Measurements from ENCODE around the gene PER2.

PER2 gene

GRCh38 chr2:238225911-238226697 is 62.3 kb downstream of the PER2 start:
- DNase-seq, result no peak

- no peak for DNase-seq
Observed at GRCh38 chr2:238225121-238225520, 63.3 kb downstream of the PER2 start.

DNA sequence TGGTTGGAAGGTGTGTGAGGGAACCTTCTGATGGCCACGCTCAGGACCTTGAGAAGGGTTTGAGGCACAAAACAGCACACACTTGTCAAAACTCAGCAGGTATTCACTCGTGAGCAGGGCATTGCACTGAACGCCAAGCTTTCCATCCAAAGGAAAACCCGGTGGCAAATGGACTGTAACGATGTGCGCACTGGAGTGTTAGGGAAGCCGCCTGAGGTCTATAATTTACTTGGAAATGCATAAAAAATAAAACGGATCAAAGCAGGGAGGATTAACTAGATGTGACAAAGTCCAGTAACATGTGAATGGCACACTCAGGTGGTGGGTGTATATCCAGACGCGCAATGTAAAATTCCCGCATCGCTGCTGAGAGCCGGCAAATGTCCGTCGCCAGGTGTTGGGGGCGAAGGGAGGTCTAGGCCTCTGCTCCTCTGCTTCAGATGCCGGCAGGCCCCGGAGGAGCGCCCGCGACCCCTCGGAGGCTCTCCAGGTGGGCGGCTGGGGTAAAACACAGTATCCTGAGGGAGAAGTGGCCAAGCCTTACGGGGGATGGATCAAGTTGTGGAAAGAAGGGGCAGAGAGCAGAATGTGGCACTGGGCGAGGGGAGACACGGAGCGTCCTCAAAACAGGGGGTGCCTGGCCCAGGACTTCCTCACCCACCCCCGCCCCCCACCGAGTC is 63.9 kb downstream of the PER2 start:
- no peak for DNase-seq

DNA sequence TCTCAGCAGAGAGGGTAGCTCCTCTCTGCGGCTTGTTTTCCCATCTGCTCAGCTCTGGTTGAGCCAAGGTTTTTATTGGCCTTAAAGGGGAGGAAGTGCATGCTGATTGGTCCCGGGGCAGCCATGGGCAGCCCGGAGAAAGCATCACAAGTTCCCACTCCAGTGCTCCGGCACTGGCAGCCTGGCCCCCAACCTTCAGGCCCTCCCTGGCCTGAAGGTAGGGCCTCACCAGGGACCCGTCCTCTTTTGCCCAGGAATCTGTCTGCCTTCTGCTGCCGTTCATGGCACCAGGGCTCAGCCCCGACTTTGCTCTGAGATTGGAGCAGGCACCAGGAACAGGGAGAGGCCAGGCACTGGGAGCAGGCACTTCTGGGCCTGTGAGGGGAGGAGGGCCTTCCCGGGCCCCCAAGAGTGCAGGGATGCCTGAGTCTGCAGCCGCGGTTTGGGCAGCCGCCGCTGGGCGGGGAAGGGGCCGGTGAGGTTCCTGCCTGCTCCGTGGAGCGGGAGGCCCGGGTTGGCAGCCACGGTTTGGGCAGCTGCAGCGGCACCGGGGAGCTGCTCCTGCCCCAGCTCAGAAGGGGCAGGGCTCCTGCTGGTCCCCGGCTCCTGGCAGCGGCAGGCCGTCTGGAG is 67.4 kb downstream of the PER2 start:
- DNase-seq, result no peak

- DNase-seq, result no peak
Observed at GRCh38 chr2:238220274-238220891, 68.0 kb downstream of the PER2 start.

DNA sequence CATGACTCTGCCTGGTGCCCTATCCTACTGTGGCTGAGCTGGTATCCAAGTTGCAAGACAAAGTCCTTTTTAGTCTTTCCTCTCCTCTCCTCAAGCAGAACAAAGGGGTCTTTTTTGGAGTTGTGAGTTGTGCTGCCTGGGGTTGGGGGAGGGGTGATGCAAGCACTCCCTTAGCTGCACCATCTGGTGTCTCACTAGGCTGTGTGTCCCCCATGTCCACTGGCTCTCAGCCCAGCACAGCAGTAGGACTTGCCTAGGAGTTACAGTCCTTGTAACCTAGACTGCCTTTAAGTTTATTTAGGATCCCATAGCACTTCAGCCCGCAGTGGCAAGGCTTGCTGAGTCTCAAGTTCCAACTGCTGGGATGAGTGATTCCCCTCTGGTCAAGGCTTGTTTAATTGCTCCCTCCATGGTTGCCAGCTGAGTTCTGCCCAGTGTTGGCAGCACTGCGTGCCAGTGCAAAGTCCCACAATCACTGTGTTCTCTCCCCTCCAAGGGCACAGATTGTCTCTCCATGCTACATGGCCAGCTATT is 71.7 kb downstream of the PER2 start:
- no peak for DNase-seq

DNA sequence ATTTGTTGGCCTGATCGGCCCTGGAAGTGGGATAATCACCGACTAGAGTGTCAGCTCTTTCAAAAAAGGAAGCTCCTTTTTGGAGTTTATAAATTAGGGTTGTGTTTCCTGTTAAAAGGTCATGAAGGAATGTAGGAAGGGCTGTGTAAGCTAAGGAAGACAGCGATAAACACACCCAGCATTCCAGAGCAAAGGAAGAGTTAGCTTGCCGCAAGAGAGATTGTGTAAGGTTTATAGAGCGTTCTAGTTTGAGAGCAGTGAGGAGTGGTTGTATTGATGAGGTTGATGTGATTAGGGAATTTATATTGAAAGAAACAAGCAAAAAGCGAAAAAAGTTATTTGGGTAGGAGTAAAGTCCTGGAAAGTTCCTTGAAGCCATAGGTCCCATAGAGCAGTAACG is 81.4 kb downstream of the PER2 start:
- DNase-seq, result no peak

DNA sequence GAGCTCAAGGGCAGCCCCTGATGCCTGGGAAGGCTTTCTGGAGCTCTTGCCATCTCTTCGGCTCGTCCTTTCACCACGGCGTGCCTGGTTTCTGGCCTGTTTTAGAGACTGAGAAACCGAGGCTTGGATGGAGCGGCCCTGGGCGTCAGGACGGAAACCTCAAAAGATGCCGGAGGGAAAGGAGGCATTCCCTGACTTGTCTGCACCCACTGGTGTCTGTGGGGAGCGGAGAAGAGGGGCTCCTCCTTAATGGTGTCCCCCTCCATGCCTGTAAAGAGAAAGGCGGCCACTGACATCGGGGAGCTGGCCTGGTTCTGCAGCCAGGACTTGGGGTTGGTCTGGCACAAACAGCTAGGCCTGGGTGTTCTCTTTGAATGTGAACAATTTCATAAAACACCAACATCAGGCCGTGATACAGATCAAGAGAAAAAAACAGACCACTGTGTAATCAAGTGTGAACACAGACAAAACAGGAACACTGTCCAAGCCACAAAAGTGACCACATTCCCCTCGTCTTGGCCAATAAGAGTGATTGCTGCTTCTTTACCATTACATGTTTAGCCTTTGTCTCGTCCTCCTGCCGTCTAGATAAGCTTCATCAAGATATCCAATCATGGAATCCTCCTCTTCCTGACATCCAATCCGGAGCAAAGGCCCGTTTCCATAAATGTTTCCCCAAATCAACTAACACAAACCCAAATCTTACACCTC is 84.3 kb downstream of the PER2 start:
- no peak for DNase-seq

DNA sequence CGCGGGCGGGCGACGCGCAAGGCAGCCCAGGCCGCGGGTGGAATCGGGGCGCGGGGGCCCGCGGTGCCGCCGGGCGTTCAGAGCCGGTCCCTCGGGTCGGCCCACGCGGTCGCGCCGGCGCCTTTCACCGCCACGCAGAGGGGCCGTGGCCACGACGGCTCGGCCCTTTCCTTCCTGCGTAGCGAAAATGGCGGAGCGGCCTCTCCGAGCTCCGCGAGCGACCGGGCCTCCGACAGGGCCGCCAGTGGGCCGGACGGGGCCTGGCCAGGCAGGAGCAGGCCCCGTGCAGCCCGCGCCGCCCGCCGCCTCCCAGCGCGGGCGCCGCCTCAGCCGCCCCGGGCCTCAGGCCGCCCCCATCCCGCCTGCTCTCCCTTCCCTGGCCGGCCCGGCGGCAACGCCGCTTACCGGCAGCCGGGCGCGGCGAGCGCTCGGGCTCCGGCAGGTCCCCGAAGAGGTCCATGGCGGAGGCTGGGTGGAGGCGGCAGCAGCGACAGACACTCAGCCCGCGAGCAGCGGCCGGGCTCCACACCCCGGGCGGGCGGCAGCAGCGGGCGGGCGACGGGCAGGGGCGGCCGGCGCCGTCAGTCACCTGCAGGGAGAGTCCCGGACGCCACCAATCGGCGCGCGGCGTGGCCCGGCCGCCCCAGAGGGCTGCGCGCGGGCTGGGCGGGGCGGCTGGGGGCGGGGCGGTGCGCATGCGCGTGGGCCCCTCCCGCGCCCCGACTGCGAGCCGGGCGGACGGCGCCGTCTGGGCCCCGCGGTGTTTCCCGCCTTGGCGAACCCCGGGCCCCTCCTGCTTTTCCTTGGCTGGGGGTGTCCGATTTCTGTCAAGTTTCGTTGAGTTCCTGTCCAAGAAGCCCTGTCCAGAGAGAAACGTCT is 85.1 kb downstream of the PER2 start, which contains the start of gene ILKAP:
ILKAP (minus strand) TSS at position 602 of the 879 bp plus-strand sequence; CDS start at position 460, 142 bp downstream.
- peak; percentile 89 to 91 for DNase-seq

DNA sequence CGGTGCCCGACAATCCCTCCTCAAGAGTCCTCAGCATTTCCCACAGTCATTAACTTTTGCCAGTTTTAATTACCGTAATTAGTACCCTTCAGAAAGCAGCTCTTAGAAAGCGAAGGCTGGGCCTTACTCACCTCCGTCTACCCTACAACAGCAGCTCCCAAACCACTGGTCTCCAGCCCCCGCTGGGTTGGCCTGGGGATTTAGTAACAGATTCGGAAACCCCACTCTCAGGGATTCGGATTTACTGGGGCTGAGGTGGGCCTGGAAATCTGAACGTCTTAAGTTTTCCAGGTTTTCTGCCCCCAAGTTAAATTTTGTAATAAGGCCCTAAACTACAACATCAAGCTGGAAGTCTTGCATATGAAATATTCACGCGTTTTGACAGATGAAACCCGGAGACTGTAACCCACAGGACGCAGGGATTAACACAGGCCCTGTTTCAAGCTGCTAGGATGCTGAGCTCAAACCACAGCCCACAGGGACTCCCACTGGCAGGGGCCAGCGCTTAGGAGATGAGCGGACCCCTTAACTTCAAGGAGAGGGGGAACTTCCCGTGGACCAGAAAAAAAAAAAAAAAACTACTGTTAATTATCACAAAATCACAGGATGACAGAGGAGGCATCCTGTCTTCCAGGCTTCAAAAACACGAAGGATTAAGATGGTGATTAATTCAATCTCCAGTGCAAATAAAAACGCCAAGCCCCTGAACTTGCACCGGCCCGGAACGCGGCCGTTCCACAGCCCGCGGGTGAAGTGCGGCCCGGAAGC is 85.9 kb downstream of the PER2 start:
- peak in 1 of 2 donors; percentile 29 for DNase-seq

Data from CD4-positive, alpha-beta T cell treated with Interleukin-4 for 1 hour (primary cell).